Thyroid gland (tissue), 4 donors: Measurements from ENCODE around the gene SLC25A42.
"Not testable (repeated sequence)": the region's sequence is repeated elsewhere in the genome, so short reads cannot be mapped to it uniquely, and the experiment has no call there.

Experiments
- POLR2A ChIP-seq, 2 donors: fragments of 450-650 bp; IDR thresholded peaks; one replicate each; pipeline ENCODE4 v1.6.1; 2017; ENCODE audit warnings: antibody characterized with exemption in 2 of 2, mild to moderate bottlenecking in 2 of 2, moderate library complexity in 1 of 2
- TF ChIP-seq, protein P1 (sequence below), 6 experiments: fragments of 200-600 bp in 3 of 6; fragments of 450-650 bp in 3 of 6; sonication (generic) in 3 of 6; IDR thresholded peaks; one replicate each; pipeline ENCODE4 v1.5.1; 2016 to 2019; ENCODE audit warnings: antibody characterized with exemption in 6 of 6, mild to moderate bottlenecking in 2 of 6, inconsistent platforms in 1 of 6, moderate library complexity in 1 of 6

- TF ChIP-seq, protein P1, sequence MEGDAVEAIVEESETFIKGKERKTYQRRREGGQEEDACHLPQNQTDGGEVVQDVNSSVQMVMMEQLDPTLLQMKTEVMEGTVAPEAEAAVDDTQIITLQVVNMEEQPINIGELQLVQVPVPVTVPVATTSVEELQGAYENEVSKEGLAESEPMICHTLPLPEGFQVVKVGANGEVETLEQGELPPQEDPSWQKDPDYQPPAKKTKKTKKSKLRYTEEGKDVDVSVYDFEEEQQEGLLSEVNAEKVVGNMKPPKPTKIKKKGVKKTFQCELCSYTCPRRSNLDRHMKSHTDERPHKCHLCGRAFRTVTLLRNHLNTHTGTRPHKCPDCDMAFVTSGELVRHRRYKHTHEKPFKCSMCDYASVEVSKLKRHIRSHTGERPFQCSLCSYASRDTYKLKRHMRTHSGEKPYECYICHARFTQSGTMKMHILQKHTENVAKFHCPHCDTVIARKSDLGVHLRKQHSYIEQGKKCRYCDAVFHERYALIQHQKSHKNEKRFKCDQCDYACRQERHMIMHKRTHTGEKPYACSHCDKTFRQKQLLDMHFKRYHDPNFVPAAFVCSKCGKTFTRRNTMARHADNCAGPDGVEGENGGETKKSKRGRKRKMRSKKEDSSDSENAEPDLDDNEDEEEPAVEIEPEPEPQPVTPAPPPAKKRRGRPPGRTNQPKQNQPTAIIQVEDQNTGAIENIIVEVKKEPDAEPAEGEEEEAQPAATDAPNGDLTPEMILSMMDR (IDR thresholded peaks at IDR 0.05) = not testable (repeated sequence)
- not testable (repeated sequence) for TF ChIP-seq POLR2A (IDR thresholded peaks at IDR 0.05)
Measured at GRCh38 chr19:19023376-19023775, 40.4 kb upstream of the SLC25A42 start.
